ENCODE data around the gene SLC9A5.
A peak's percentile ranks its signal among the peaks of the same experiment; 100 is the strongest.

SLC9A5 gene

GRCh38 chr16:67240506-67240905 lies 8.3 kb upstream of the SLC9A5 start:
- TF ChIP-seq ZNF565 (CRISPR knock-in tag; conservative IDR thresholded peaks at IDR 0.05; ENCODE audit: low read depth) (no peak), ZC3H10 (CRISPR knock-in tag; IDR thresholded peaks at IDR 0.05) (no peak), PPARA (CRISPR knock-in tag; IDR thresholded peaks at IDR 0.05; ENCODE audit: borderline replicate concordance) (no peak), TCF4 (CRISPR knock-in tag; IDR thresholded peaks at IDR 0.05; ENCODE audit: borderline replicate concordance) (no peak), POU6F1 (CRISPR knock-in tag; IDR thresholded peaks at IDR 0.05; ENCODE audit: borderline replicate concordance, low read depth) (no peak), ISL1 (CRISPR knock-in tag; IDR thresholded peaks at IDR 0.05) (no peak), ZNF8 (CRISPR knock-in tag; IDR thresholded peaks at IDR 0.05) (no peak), ZFP3 (CRISPR knock-in tag; IDR thresholded peaks at IDR 0.05) (no peak), PATZ1 (CRISPR knock-in tag; IDR thresholded peaks at IDR 0.05; ENCODE audit: borderline replicate concordance) (no peak), ZFP30 (CRISPR knock-in tag; IDR thresholded peaks at IDR 0.05) (no peak), CSRNP3 (CRISPR knock-in tag; IDR thresholded peaks at IDR 0.05) (no peak), CSDC2 (CRISPR knock-in tag; IDR thresholded peaks at IDR 0.05) (no peak), GLIS3 (CRISPR knock-in tag; IDR thresholded peaks at IDR 0.05) (no peak), BACH2 (CRISPR knock-in tag; IDR thresholded peaks at IDR 0.05; ENCODE audit: borderline replicate concordance) (no peak), TOX (CRISPR knock-in tag; IDR thresholded peaks at IDR 0.05; ENCODE audit: borderline replicate concordance) (no peak), OSR1 (CRISPR knock-in tag; IDR thresholded peaks at IDR 0.05) (no peak)
- no peak for ATAC-seq

DNA sequence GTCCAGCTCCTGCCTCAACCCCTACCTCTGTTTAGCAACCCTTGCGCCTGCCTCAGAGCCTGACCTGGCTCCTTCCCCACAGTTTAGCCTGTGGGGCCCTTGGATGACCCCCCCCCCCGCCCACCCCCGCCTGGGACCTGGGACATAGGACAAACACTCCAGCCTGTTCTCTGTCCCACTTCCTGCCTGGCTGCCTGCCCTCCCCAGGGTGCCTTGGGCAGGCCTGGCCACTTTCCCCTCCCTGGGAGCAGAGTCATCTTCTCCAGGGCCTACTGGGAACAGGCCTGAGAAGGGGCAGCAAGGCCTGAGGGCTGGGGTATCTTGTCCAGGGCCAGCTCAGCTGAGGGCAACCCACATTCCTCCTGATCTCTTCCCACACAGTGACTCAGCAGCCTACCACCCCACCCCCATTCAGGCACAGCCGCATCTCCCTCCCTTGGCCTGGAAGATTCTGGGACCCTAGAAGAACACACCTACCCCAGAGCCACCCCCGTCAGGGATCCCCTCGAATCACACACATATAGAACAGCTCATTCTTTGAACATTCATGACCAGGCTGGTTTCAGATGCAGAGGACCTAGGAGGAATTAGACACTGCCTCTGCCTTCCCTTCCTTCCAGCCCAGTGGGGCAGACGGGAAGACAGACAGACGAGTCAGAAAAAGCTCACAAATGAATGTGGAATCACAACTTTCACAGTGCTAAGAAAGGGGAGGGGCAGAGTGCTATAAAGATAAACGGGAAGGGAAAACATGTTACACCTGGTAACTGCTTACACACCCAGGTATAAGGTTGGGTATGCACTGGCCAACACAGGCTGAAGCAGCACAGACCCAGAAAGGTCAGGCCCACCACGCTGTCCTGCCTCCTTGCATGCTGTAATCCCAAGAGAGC lies 7.5 kb upstream of the SLC9A5 start:
- ATAC-seq, result peak; percentile 58
- no peak for TF ChIP-seq PPARA (CRISPR knock-in tag; IDR thresholded peaks at IDR 0.05; ENCODE audit: borderline replicate concordance)
- TF ChIP-seq ZC3H10 (CRISPR knock-in tag; IDR thresholded peaks at IDR 0.05), result no peak
- peak; percentile 69 for TF ChIP-seq ZFP3 (CRISPR knock-in tag; IDR thresholded peaks at IDR 0.05)

GRCh38 chr16:67242138-67242730 lies 6.5 kb upstream of the SLC9A5 start:
- TF ChIP-seq CSRNP3 (CRISPR knock-in tag; IDR thresholded peaks at IDR 0.05) (no peak), ESRRG (CRISPR knock-in tag; IDR thresholded peaks at IDR 0.05) (no peak), SNAI2 (CRISPR knock-in tag; IDR thresholded peaks at IDR 0.05) (no peak), ZFP3 (CRISPR knock-in tag; IDR thresholded peaks at IDR 0.05) (no peak), ZNF70 (CRISPR knock-in tag; IDR thresholded peaks at IDR 0.05) (no peak), ZC3H10 (CRISPR knock-in tag; IDR thresholded peaks at IDR 0.05) (no peak)
- TF ChIP-seq, protein P1, sequence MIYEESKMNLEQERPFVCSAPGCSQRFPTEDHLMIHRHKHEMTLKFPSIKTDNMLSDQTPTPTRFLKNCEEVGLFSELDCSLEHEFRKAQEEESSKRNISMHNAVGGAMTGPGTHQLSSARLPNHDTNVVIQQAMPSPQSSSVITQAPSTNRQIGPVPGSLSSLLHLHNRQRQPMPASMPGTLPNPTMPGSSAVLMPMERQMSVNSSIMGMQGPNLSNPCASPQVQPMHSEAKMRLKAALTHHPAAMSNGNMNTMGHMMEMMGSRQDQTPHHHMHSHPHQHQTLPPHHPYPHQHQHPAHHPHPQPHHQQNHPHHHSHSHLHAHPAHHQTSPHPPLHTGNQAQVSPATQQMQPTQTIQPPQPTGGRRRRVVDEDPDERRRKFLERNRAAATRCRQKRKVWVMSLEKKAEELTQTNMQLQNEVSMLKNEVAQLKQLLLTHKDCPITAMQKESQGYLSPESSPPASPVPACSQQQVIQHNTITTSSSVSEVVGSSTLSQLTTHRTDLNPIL (CRISPR knock-in tag; IDR thresholded peaks at IDR 0.05; ENCODE audit: low read depth), result no peak
- ATAC-seq, result no peak

All from SK-N-SH treated with all-trans-retinoic acid at 6 μM for 48 hours (cell line).